RCC 7860 (cell line): ENCODE results near the gene GINM1.

Experiments
- DNase-seq: peaks from one replicate; pipeline ENCODE4 v3.0.0-alpha.2; 2015; ENCODE audit warnings: low spot score
- FAIRE-seq: peaks from 2 replicates; lab custom pipeline; 2012; peaks lifted over from hg19 to GRCh38; lab: Jason Lieb, UNC

Gene GINM1

DNA sequence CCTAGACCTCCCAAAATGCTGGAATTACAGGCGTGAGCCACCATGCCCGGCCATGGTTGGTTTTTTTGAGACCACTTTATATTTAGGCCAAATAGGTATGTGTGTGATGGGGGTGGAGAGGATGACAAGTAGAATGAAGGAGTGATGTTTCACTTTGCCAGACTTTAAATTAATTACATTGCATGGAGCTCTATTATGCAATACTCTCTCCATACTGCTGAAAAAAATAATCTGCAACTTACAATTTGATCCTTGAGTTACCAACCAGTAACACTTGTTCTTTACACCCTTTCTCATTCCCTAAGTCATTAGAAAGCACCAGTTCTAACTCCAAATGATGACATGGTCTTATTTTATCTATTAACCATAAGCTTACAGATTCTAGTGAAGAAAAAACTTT, 26.8 kb downstream of the GINM1 start:
- FAIRE-seq, result no peak
- DNase-seq, result no peak

DNA sequence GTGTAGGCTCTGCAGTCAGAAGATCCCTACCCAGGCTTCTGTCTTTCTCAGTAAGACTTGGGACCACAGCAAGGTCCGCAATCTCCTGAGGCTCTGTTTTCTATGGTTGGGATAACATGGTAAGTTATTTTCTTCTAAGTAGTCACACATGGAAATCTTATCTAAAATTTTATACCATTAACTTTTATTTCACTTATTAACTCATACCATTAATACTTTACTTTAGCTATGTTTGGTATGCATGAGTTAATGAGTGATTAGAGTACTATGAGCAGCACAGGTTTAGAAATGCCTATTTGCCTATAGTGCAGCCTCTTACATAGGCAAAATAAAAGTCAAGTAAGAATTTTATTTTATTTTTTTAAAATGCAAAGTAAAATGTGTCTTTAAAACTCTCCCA, 27.2 kb downstream of the GINM1 start:
- no peak for DNase-seq
- FAIRE-seq, result peak; percentile 30

DNA sequence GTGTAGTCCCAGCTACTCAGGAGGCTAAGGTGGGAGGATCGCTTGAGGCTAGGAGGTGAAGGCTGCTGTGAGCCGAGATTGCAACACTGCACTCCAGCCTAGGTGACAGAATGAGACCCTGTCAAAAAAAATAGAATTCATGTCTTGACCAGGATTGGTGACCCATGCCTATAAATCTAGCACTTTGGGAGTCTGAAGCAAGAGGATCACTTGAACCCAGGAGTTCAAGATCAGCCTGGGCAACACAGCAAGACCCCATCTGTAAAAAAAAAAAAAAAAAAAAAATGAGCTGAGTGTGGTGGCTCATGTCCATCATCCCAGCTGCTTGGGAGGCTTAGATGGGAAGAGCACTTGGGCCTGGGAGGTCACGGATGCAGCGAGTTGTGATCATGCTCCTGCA, 34.3 kb downstream of the GINM1 start:
- no peak for FAIRE-seq

GRCh38 chr6:149608381-149608982, 42.3 kb downstream of the GINM1 start:
- DNase-seq, result no peak
- FAIRE-seq, result no peak

More for the DNA sequence above, 34.3 kb downstream of the GINM1 start:
- no peak for DNase-seq

DNA sequence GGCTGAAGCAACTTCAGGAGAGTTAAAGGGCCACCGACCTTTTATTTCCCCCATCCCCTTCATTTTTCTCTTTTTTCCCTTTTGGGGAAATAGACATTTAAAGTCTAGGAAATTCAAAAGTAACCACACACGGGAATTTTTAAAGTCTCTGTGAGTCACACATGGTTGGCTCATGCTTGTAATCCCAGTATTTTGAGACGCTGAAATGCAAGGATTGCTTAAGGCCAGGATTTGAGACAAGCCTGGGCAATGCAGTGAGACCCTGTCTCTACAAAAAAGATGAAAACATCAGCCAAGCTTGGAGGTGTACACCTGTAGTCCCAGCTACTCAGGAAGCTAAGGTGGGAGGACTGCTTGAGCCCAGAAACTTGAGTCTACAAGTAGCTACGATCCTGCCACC, 48.2 kb downstream of the GINM1 start:
- DNase-seq (no peak), FAIRE-seq (no peak)

GRCh38 chr6:149615805-149616204, 49.6 kb downstream of the GINM1 start:
- no peak for DNase-seq
- no peak for FAIRE-seq

GRCh38 chr6:149627672-149628071, 61.5 kb downstream of the GINM1 start:
- no peak for FAIRE-seq
- no peak for DNase-seq

DNA sequence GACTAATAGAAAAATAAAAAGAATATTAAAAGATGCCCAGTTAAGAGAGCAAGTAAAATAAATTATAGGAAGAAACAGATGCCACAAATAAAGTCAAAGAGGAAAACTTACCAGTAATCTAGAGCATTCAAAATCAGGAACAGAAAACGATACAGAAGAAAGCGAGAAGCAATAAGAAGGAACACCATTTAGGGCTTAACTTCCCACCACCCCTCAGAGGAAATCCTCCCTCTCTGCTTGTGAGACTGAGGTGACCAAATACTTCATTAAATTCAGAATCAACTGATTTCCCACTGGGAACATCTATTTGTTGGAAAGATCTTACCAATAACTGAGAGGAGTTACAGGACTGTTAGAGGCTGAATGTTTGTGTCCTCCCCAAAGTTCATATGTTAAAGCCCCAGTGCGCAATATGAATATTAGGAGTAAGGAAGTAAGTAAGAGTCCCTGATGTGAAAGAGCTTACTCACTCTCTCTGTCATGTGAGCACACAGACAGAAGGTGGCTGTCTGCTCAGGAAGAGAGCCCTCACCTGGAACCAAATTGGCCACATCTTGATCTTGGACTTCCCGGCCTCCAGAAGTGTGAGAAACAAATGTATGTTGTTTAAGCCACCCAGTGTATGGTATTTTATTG, 62.8 kb downstream of the GINM1 start:
- no peak for DNase-seq
- FAIRE-seq, result no peak

- no peak for FAIRE-seq
Measured at GRCh38 chr6:149634315-149634714, 68.1 kb downstream of the GINM1 start.

DNA sequence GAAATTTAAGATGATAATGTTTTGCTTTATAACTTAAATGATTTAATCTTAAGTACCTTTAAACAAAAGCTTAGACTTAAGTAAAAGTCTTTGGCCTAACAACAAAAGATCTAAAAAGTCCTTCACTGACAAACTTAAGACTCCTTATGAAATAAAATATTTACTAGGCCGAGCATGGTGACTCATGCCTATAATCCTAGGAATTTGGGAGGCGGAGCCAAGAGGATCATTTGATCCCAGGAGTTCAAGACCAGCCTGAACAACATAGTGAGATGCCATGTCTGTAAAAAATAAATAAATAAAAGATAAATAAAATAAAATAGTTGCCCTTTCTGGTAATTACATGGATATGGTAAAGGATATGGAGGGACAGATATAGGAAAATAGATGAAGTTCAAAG, 69.9 kb downstream of the GINM1 start:
- FAIRE-seq (peak; percentile 80), DNase-seq (peak; percentile 29)

More at GRCh38 chr6:149634315-149634714, 68.1 kb downstream of the GINM1 start:
- no peak for DNase-seq
